DND-41 (cell line): ENCODE measurements around the gene GOLGA7B.

Experiments
- ATAC-seq: fragments of 200-7000 bp; cut with Tn5 transposase; 3 replicates; pipeline ENCODE4 v1.9.1; 2021; ENCODE audit warnings: low read depth; ENCODE audit not compliant: insufficient read depth
- DNase-seq: peaks from one replicate; pipeline ENCODE4 v3.0.0-alpha.2; 2020
- H2AFZ ChIP-seq: 2 replicates; pipeline ENCODE4 v1.6.0; 2012; ENCODE audit warnings: low read depth, low read length
- H3K27ac ChIP-seq: 2 replicates; pipeline ENCODE4 v1.5.1; 2012; ENCODE audit warnings: low read length, inconsistent platforms
- H3K27me3 ChIP-seq: fragments of 200-600 bp; sonication (generic); 2 replicates; pipeline ENCODE4 v1.6.0; 2012; ENCODE audit warnings: low read length, mild to moderate bottlenecking, inconsistent platforms; ENCODE audit not compliant: insufficient read depth, poor library complexity
- H3K36me3 ChIP-seq: 2 replicates; pipeline ENCODE4 v1.5.1; 2012; ENCODE audit warnings: low read length, inconsistent platforms; ENCODE audit not compliant: insufficient read depth
- H3K4me1 ChIP-seq: 2 replicates; pipeline ENCODE4 v1.5.1; 2012; ENCODE audit warnings: mild to moderate bottlenecking, low read length; ENCODE audit not compliant: insufficient read depth
- H3K4me2 ChIP-seq: 2 replicates; pipeline ENCODE4 v1.6.0; 2012; ENCODE audit warnings: mild to moderate bottlenecking, moderate library complexity, low read length, inconsistent platforms; ENCODE audit not compliant: insufficient read depth
- H3K4me3 ChIP-seq, 2 experiments: fragments of 200-600 bp in 1 of 2; shearing (Covaris generic) in 1 of 2; 2 replicates each; pipeline ENCODE4 v1.5.1; 2012 to 2016; ENCODE audit warnings: inconsistent platforms in 2 of 2, low read length in 2 of 2, mild to moderate bottlenecking in 2 of 2, low read depth in 1 of 2, moderate library complexity in 1 of 2
- H3K79me2 ChIP-seq: 2 replicates; pipeline ENCODE4 v1.6.0; 2012; ENCODE audit warnings: low read length, inconsistent platforms; ENCODE audit not compliant: insufficient read depth
- H3K9ac ChIP-seq: 2 replicates; pipeline ENCODE4 v1.6.0; 2012; ENCODE audit warnings: low read depth, mild to moderate bottlenecking, inconsistent platforms, low read length, moderate library complexity
- H3K9me3 ChIP-seq: 2 replicates; pipeline ENCODE4 v1.5.1; 2012; ENCODE audit warnings: low read length, moderate library complexity, mild to moderate bottlenecking, inconsistent platforms; ENCODE audit not compliant: insufficient read depth, severe bottlenecking
- H4K20me1 ChIP-seq: 2 replicates; pipeline ENCODE4 v1.6.0; 2012; ENCODE audit warnings: low read length; ENCODE audit not compliant: insufficient read depth
- CTCF ChIP-seq: IDR thresholded peaks from 2 replicates; pipeline ENCODE4 v1.5.1; 2012; ENCODE audit warnings: borderline replicate concordance, low read length, moderate library complexity, mild to moderate bottlenecking; ENCODE audit not compliant: poor library complexity, severe bottlenecking; ENCODE audit errors: extremely low read depth
- EZH2 ChIP-seq: IDR thresholded peaks from 3 replicates; pipeline ENCODE4 v1.6.1; 2012; ENCODE audit warnings: borderline replicate concordance, low read depth, mild to moderate bottlenecking, moderate library complexity, low read length, inconsistent platforms; ENCODE audit not compliant: severe bottlenecking

GOLGA7B gene

GRCh38 chr10:97905276-97905675 is 55.6 kb downstream of the GOLGA7B start:
- Histone ChIP-seq H3K9ac (no peak overlapping the region), H3K4me1 (no peaks in the 10 kb centered on the region), H3K36me3 (no peaks in the 10 kb centered on the region), H3K4me3 (no peak overlapping the region), H2AFZ (no peak overlapping the region), H3K4me2 (no peak overlapping the region), H3K9me3 (no peaks in the 10 kb centered on the region), H3K27ac (no peak overlapping the region), H4K20me1 (0 out of 2 replicates have a peak, but pooled peaks cover 3% of the 10 kb centered on the region), H3K27me3 (peaks cover 51% of the 10 kb centered on the region), H3K79me2 (no peaks in the 10 kb centered on the region)
- ATAC-seq = no peak
- no peak for DNase-seq
- TF ChIP-seq EZH2 = no peak
- no peak for TF ChIP-seq CTCF

GRCh38 chr10:97907211-97907610 is 57.6 kb downstream of the GOLGA7B start:
- Histone ChIP-seq H2AFZ (no peak overlapping the region), H3K79me2 (no peaks in the 10 kb centered on the region), H3K36me3 (no peaks in the 10 kb centered on the region), H3K27ac (no peak overlapping the region), H3K4me2 (no peak overlapping the region), H3K9ac (no peak overlapping the region), H3K4me1 (no peaks in the 10 kb centered on the region), H4K20me1 (no peaks in the 10 kb centered on the region), H3K4me3 (no peak overlapping the region), H3K9me3 (no peaks in the 10 kb centered on the region), H3K27me3 (peaks cover 59% of the 10 kb centered on the region)
- TF ChIP-seq EZH2 (no peak), CTCF (no peak)
- no peak for DNase-seq
- ATAC-seq = no peak

- no peak for ATAC-seq
- H2AFZ ChIP-seq = no peak overlapping the region
- H4K20me1 ChIP-seq = no peaks in the 10 kb centered on the region
- no peak overlapping the region for H3K27ac ChIP-seq
- TF ChIP-seq CTCF (no peak), EZH2 (no peak)
- no peaks in the 10 kb centered on the region for H3K79me2 ChIP-seq
- no peak overlapping the region for H3K9ac ChIP-seq
- no peak overlapping the region for H3K4me2 ChIP-seq
- H3K27me3 ChIP-seq = peaks cover 57% of the 10 kb centered on the region
- H3K4me3 ChIP-seq = no peak overlapping the region
- no peak for DNase-seq
- H3K36me3 ChIP-seq = no peaks in the 10 kb centered on the region
- no peaks in the 10 kb centered on the region for H3K4me1 ChIP-seq
- H3K9me3 ChIP-seq = no peaks in the 10 kb centered on the region
Observed at GRCh38 chr10:97907830-97908229, 58.2 kb downstream of the GOLGA7B start.

- Histone ChIP-seq H3K9me3 (no peaks in the 10 kb centered on the region), H3K27ac (no peak overlapping the region), H3K27me3 (peaks cover 50% of the 10 kb centered on the region), H4K20me1 (no peaks in the 10 kb centered on the region), H3K4me3 (no peak overlapping the region), H3K9ac (no peak overlapping the region), H3K4me2 (no peak overlapping the region), H3K4me1 (no peaks in the 10 kb centered on the region), H3K36me3 (no peaks in the 10 kb centered on the region), H3K79me2 (no peaks in the 10 kb centered on the region), H2AFZ (no peak overlapping the region)
- no peak for TF ChIP-seq EZH2
- TF ChIP-seq CTCF = no peak
- DNase-seq (no peak), ATAC-seq (no peak)
Observed at GRCh38 chr10:97910661-97911060, 61.0 kb downstream of the GOLGA7B start.
